SH-SY5Y (cell line): ENCODE data around the gene RBFOX1.

ENCODE experiments used
- GATA2 ChIP-seq: IDR thresholded peaks from 2 replicates; pipeline ENCODE4 v1.6.1; 2011; ENCODE audit warnings: mild to moderate bottlenecking, low read depth, low read length
- GATA3 ChIP-seq: IDR thresholded peaks from 2 replicates; pipeline ENCODE4 v1.6.1; 2011; ENCODE audit warnings: low read depth, mild to moderate bottlenecking, low read length, moderate library complexity

- TF ChIP-seq GATA2 (no peak), GATA3 (no peak)
Measured at GRCh38 chr16:7487574-7488323, 155.1 kb downstream of the RBFOX1 start.
